GM23248 (cell line): ENCODE data around the gene SCD5. TPM values are rescaled to one million over a fixed set of nuclear protein-coding genes. Genes with fewer than 3 reads are reported as not detected.

ENCODE experiments used
- DNase-seq: peaks from one replicate; pipeline ENCODE4 v3.0.0-alpha.2; 2015
- H2AFZ ChIP-seq: fragments of 200-600 bp; sonication (generic); 2 replicates; pipeline ENCODE4 v1.6.1; 2016; ENCODE audit warnings: antibody characterized with exemption
- H3F3A ChIP-seq: fragments of 200-600 bp; sonication (generic); 2 replicates; pipeline ENCODE4 v1.6.1; 2016; ENCODE audit warnings: mild to moderate bottlenecking, antibody characterized with exemption, mixed run types; ENCODE audit not compliant: insufficient read depth
- H3K27ac ChIP-seq: fragments of 200-600 bp; sonication (generic); 2 replicates; pipeline ENCODE4 v1.5.1; 2016; ENCODE audit warnings: mild to moderate bottlenecking
- H3K27me3 ChIP-seq: fragments of 200-600 bp; sonication (generic); replicated peaks from 2 replicates; pipeline ENCODE4 v1.6.1; 2016; ENCODE audit warnings: mild to moderate bottlenecking; ENCODE audit not compliant: insufficient read depth
- H3K36me3 ChIP-seq: fragments of 200-600 bp; sonication (generic); 2 replicates; pipeline ENCODE4 v1.6.1; 2016; ENCODE audit warnings: low read depth, mild to moderate bottlenecking
- H3K4me1 ChIP-seq: fragments of 200-600 bp; sonication (generic); 2 replicates; pipeline ENCODE4 v1.6.1; 2016; ENCODE audit warnings: mild to moderate bottlenecking; ENCODE audit not compliant: insufficient read depth
- H3K4me2 ChIP-seq: fragments of 200-600 bp; sonication (generic); one replicate; pipeline ENCODE4 v1.6.1; 2016; ENCODE audit warnings: mild to moderate bottlenecking; ENCODE audit not compliant: unreplicated experiment
- H3K4me3 ChIP-seq: fragments of 200-600 bp; sonication (generic); 2 replicates; pipeline ENCODE4 v1.5.1; 2016; ENCODE audit warnings: mild to moderate bottlenecking
- H3K79me2 ChIP-seq: fragments of 200-600 bp; sonication (generic); 2 replicates; pipeline ENCODE4 v1.6.1; 2016; ENCODE audit warnings: mild to moderate bottlenecking; ENCODE audit not compliant: insufficient read depth
- H3K9ac ChIP-seq: fragments of 200-600 bp; sonication (generic); 2 replicates; pipeline ENCODE4 v1.6.1; 2016; ENCODE audit warnings: mild to moderate bottlenecking
- H3K9me2 ChIP-seq: fragments of 200-600 bp; sonication (generic); 2 replicates; pipeline ENCODE4 v1.6.1; 2016; ENCODE audit warnings: mixed run types, mild to moderate bottlenecking, moderate library complexity; ENCODE audit not compliant: insufficient read depth
- H3K9me3 ChIP-seq: fragments of 200-600 bp; sonication (generic); one replicate; pipeline ENCODE4 v1.6.1; 2017; ENCODE audit warnings: low read depth
- H4K20me1 ChIP-seq: fragments of 200-600 bp; sonication (generic); 2 replicates; pipeline ENCODE4 v1.6.0; 2016; ENCODE audit not compliant: insufficient read depth
- EZH2 ChIP-seq: fragments of 200-600 bp; sonication (generic); IDR thresholded peaks from 2 replicates; pipeline ENCODE4 v1.6.1; 2018; ENCODE audit warnings: antibody characterized with exemption, mild to moderate bottlenecking; ENCODE audit not compliant: insufficient read depth, poor library complexity, severe bottlenecking
- EZH2phosphoT487 ChIP-seq: fragments of 200-600 bp; sonication (generic); IDR thresholded peaks from 2 replicates; pipeline ENCODE4 v1.6.1; 2018; ENCODE audit warnings: antibody characterized with exemption, moderate library complexity, mild to moderate bottlenecking, low read depth; ENCODE audit not compliant: insufficient read depth
- WGBS, 2 experiments: methylation state at CpG; one replicate each; pipeline ENCODE4 v1.1.6; 2015 to 2017; ENCODE audit warnings: low lambda C conversion rate in 2 of 2, low coverage in 1 of 2; ENCODE audit errors: missing lambda C conversion rate in 2 of 2; 5-methylcytosine and 5-hydroxymethylcytosine counted together
- in situ Hi-C: fragments of 300-500 bp; cut with MboI; formaldehyde crosslinking; loops from 2 replicates; pipeline ENCODE4 v1.15.0; 2020
- polyA plus RNA-seq: library from polyadenylated mRNA; unstranded; fragments of >200 nt; fragmentation: Nextera tagmentation; extraction: Ambion mirVana; gene quantifications from 2 replicates; pipeline ENCODE4 v1.2.1, GENCODE V29; 2016
- total RNA-seq: library from RNA; depleted of rRNA; stranded (reverse); fragments of >200 nt; shearing (Covaris generic); gene quantifications from 2 replicates; pipeline ENCODE4 v1.2.3, GENCODE V29; 2014

Gene SCD5
- total and polyA plus RNA-seq, 2 experiments from 2014 or later = 12.5 to 39.8 TPM

GRCh38 chr4:82711158-82711785 lies 87.3 kb downstream of the SCD5 start:
- H3K79me2 ChIP-seq = peaks cover 47% of the 10 kb centered on the region
- H3K36me3 ChIP-seq = no peaks in the 10 kb centered on the region
- in situ Hi-C loops = no loop called here
- no peaks in the 10 kb centered on the region for H3K9me2 ChIP-seq
- no peak overlapping the region for H3K27ac ChIP-seq
- H2AFZ ChIP-seq = no peak overlapping the region
- peaks cover 14% of the 10 kb centered on the region for H3K4me1 ChIP-seq
- H3K9me3 ChIP-seq = no peaks in the 10 kb centered on the region
- H4K20me1 ChIP-seq = 0 out of 2 replicates have a peak, but pooled peaks cover 4% of the 10 kb centered on the region
- no peak overlapping the region for H3K4me2 ChIP-seq
- no peak for DNase-seq
- no peak overlapping the region for H3K9ac ChIP-seq
- TF ChIP-seq EZH2phosphoT487 (no peak), EZH2 (no peak)
- peaks cover 11% of the 10 kb centered on the region; the same call in 1 of the 2 replicates for H3F3A ChIP-seq
- 90 to 93% methylated on average over 7 of the region's 7 CpGs for WGBS, 2 experiments
- no peaks in the 10 kb centered on the region for H3K27me3 ChIP-seq
- no peak overlapping the region for H3K4me3 ChIP-seq

- no peak overlapping the region for H3K4me2 ChIP-seq
- in situ Hi-C loops = no loop called here
- no peaks in the 10 kb centered on the region for H3K9me2 ChIP-seq
- no peaks in the 10 kb centered on the region for H3K36me3 ChIP-seq
- H3K9me3 ChIP-seq = no peaks in the 10 kb centered on the region
- peaks cover 7% of the 10 kb centered on the region for H3K4me1 ChIP-seq
- WGBS, 2 experiments = 74 to 80% methylated on average over 3 to 4 of the region's 4 CpGs
- H3F3A ChIP-seq = 0 out of 2 replicates have a peak, but pooled peaks cover 3% of the 10 kb centered on the region
- TF ChIP-seq EZH2phosphoT487 = no peak
- no peak for TF ChIP-seq EZH2
- DNase-seq = peak; percentile 9
- H3K79me2 ChIP-seq = peaks cover 55% of the 10 kb centered on the region
- H3K27me3 ChIP-seq = no peaks in the 10 kb centered on the region
- H2AFZ ChIP-seq = no peak overlapping the region
- no peak overlapping the region for H3K9ac ChIP-seq
- no peak overlapping the region for H3K27ac ChIP-seq
- 0 out of 2 replicates have a peak, but pooled peaks cover 4% of the 10 kb centered on the region for H4K20me1 ChIP-seq
- H3K4me3 ChIP-seq = no peak overlapping the region
Observed at GRCh38 chr4:82710197-82710929, 88.2 kb downstream of the SCD5 start.

- H3K9ac ChIP-seq = no peak overlapping the region
- in situ Hi-C loops = no loop called here
- no peaks in the 10 kb centered on the region for H3K27me3 ChIP-seq
- no peak overlapping the region for H2AFZ ChIP-seq
- H3K9me2 ChIP-seq = no peaks in the 10 kb centered on the region
- H3K4me3 ChIP-seq = no peak overlapping the region
- H3K27ac ChIP-seq = no peak overlapping the region
- peaks cover 6% of the 10 kb centered on the region; the same call in 1 of the 2 replicates for H3F3A ChIP-seq
- no peaks in the 10 kb centered on the region for H3K9me3 ChIP-seq
- TF ChIP-seq EZH2 (no peak), EZH2phosphoT487 (no peak)
- no peak overlapping the region for H3K4me2 ChIP-seq
- H3K36me3 ChIP-seq = no peaks in the 10 kb centered on the region
- 0 out of 2 replicates have a peak, but pooled peaks cover 4% of the 10 kb centered on the region for H4K20me1 ChIP-seq
- H3K79me2 ChIP-seq = peaks cover 53% of the 10 kb centered on the region
- WGBS, 2 experiments = 63 to 69% methylated on average over 1 of the region's 1 CpG
- no peak for DNase-seq
- H3K4me1 ChIP-seq = peaks cover 10% of the 10 kb centered on the region; the same call in 1 of the 2 replicates
Observed at GRCh38 chr4:82708982-82709381, 89.6 kb downstream of the SCD5 start.

- no peak overlapping the region for H3K9ac ChIP-seq
- 0 out of 2 replicates have a peak, but pooled peaks cover 12% of the 10 kb centered on the region for H3K4me1 ChIP-seq
- H4K20me1 ChIP-seq = 0 out of 2 replicates have a peak, but pooled peaks cover 4% of the 10 kb centered on the region
- peaks cover 12% of the 10 kb centered on the region; the same call in 1 of the 2 replicates for H3F3A ChIP-seq
- H3K9me2 ChIP-seq = no peaks in the 10 kb centered on the region
- peaks cover 37% of the 10 kb centered on the region for H3K79me2 ChIP-seq
- H3K4me2 ChIP-seq = no peak overlapping the region
- TF ChIP-seq EZH2 = no peak
- TF ChIP-seq EZH2phosphoT487 = no peak
- no peak overlapping the region for H3K4me3 ChIP-seq
- H3K36me3 ChIP-seq = no peaks in the 10 kb centered on the region
- WGBS, 2 experiments = 89 to 97% methylated on average over 3 of the region's 3 CpGs
- peak; percentile 36 for DNase-seq
- no peak overlapping the region for H2AFZ ChIP-seq
- in situ Hi-C loops = no loop called here
- H3K9me3 ChIP-seq = no peaks in the 10 kb centered on the region
- H3K27me3 ChIP-seq = no peaks in the 10 kb centered on the region
- no peak overlapping the region for H3K27ac ChIP-seq
Observed at GRCh38 chr4:82706349-82707000, 92.1 kb downstream of the SCD5 start.
